ENCODE measurements around the gene MLEC.

GRCh38 chr12:120700886-120701285, 13.9 kb downstream of the MLEC start:
- TF ChIP-seq POLR2AphosphoS5 (IDR thresholded peaks at IDR 0.05; ENCODE audit: low read depth, low read length) (no peak), POLR2A (IDR thresholded peaks at IDR 0.05; ENCODE audit: low read depth, low read length) (no peak), TAF1 (IDR thresholded peaks at IDR 0.05; ENCODE audit: borderline replicate concordance, low read depth, low read length) (no peak)
